ENCODE results near the gene GRIK1.

Gene GRIK1

DNA sequence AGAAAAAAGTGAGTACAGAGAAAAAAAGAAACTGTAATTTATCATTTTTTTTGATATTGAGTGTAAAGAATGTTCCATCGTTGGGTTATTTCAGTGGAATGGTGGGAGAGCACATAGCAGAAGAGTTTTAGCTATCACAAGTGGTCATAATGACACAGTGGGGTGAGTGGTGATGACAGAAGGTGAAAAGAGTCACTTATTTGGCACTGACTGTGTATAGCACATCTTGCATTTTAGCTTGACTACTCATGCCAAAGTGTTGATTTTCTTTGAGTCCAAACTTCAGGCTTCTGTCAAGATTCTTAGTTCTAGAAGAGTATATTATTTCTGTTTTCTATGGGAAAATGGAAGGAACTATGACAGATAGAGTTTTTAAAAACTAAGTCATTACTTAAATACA, 261.2 kb downstream of the GRIK1 start:
- no peaks in the 10 kb centered on the region for H3K9me3 ChIP-seq (ENCODE audit: insufficient read depth, low read depth, low read length)
- H3K9ac ChIP-seq (ENCODE audit: low read depth, low read length, poor library complexity, severe bottlenecking), result no peak overlapping the region
- TF ChIP-seq EZH2phosphoT487 (IDR thresholded peaks at IDR 0.05; ENCODE audit: borderline replicate concordance), result no peak
- TF ChIP-seq, protein P1, sequence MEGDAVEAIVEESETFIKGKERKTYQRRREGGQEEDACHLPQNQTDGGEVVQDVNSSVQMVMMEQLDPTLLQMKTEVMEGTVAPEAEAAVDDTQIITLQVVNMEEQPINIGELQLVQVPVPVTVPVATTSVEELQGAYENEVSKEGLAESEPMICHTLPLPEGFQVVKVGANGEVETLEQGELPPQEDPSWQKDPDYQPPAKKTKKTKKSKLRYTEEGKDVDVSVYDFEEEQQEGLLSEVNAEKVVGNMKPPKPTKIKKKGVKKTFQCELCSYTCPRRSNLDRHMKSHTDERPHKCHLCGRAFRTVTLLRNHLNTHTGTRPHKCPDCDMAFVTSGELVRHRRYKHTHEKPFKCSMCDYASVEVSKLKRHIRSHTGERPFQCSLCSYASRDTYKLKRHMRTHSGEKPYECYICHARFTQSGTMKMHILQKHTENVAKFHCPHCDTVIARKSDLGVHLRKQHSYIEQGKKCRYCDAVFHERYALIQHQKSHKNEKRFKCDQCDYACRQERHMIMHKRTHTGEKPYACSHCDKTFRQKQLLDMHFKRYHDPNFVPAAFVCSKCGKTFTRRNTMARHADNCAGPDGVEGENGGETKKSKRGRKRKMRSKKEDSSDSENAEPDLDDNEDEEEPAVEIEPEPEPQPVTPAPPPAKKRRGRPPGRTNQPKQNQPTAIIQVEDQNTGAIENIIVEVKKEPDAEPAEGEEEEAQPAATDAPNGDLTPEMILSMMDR (conservative IDR thresholded peaks at IDR 0.05; ENCODE audit: low read length), result no peak
- H2AFZ ChIP-seq (ENCODE audit: low read length), result no peak overlapping the region
- no peaks in the 10 kb centered on the region for H3F3A ChIP-seq (ENCODE audit: low read depth)
- H4K20me1 ChIP-seq (ENCODE audit: insufficient read depth, low read length, poor library complexity, severe bottlenecking), result no peaks in the 10 kb centered on the region
- H3K4me3 ChIP-seq (ENCODE audit: low read length, poor library complexity, severe bottlenecking), result no peak overlapping the region
- H3K4me2 ChIP-seq (ENCODE audit: low read depth, low read length, poor library complexity, severe bottlenecking), result no peak overlapping the region
- no peaks in the 10 kb centered on the region for H3K36me3 ChIP-seq (ENCODE audit: insufficient read depth, low read length)
- no peaks in the 10 kb centered on the region for H3K9me2 ChIP-seq (replicated peaks; ENCODE audit: low read depth, low read length)
- no peaks in the 10 kb centered on the region for H3K27me3 ChIP-seq (ENCODE audit: insufficient read depth, low read length, poor library complexity, severe bottlenecking)
- no peaks in the 10 kb centered on the region for H3K79me2 ChIP-seq (ENCODE audit: insufficient read depth, low read length)
- no peaks in the 10 kb centered on the region for H3K4me1 ChIP-seq (ENCODE audit: insufficient read depth, low read length, poor library complexity, severe bottlenecking)

DNA sequence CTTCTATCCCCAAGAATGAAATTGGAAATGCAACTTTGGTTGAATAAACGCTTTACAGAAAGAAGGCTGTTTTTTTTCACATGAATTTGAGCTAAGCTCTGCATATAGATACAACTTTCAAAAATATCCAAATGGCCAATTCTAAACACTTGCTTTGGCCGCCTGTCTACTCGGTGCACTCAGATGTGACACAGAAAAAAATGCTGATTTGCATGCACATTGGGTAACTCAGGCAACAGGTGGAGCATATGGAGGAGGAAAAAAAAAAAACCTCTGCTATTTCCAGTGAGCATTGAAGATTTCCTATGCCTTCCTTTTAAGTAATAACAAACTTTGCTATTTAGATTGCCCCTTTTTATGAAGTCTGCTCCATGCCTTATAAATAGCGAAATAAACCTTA, 262.5 kb downstream of the GRIK1 start:
- no peak for TF ChIP-seq EZH2phosphoT487 (IDR thresholded peaks at IDR 0.05; ENCODE audit: borderline replicate concordance)
- TF ChIP-seq, protein P1 (conservative IDR thresholded peaks at IDR 0.05; ENCODE audit: low read length), result no peak
- Histone ChIP-seq H4K20me1 (ENCODE audit: insufficient read depth, low read length, poor library complexity, severe bottlenecking) (no peaks in the 10 kb centered on the region), H2AFZ (ENCODE audit: low read length) (no peak overlapping the region), H3K79me2 (ENCODE audit: insufficient read depth, low read length) (no peaks in the 10 kb centered on the region), H3F3A (ENCODE audit: low read depth) (no peaks in the 10 kb centered on the region), H3K36me3 (ENCODE audit: insufficient read depth, low read length) (no peaks in the 10 kb centered on the region), H3K9me3 (ENCODE audit: insufficient read depth, low read depth, low read length) (no peaks in the 10 kb centered on the region), H3K4me2 (ENCODE audit: low read depth, low read length, poor library complexity, severe bottlenecking) (no peak overlapping the region), H3K9ac (ENCODE audit: low read depth, low read length, poor library complexity, severe bottlenecking) (no peak overlapping the region), H3K27me3 (ENCODE audit: insufficient read depth, low read length, poor library complexity, severe bottlenecking) (no peaks in the 10 kb centered on the region), H3K9me2 (replicated peaks; ENCODE audit: low read depth, low read length) (no peaks in the 10 kb centered on the region), H3K4me1 (ENCODE audit: insufficient read depth, low read length, poor library complexity, severe bottlenecking) (no peaks in the 10 kb centered on the region), H3K4me3 (ENCODE audit: low read length, poor library complexity, severe bottlenecking) (no peak overlapping the region)

- H3K9me3 ChIP-seq (ENCODE audit: insufficient read depth, low read depth, low read length), result no peaks in the 10 kb centered on the region
- no peak overlapping the region for H3K9ac ChIP-seq (ENCODE audit: low read depth, low read length, poor library complexity, severe bottlenecking)
- no peak overlapping the region for H3K4me2 ChIP-seq (ENCODE audit: low read depth, low read length, poor library complexity, severe bottlenecking)
- H4K20me1 ChIP-seq (ENCODE audit: insufficient read depth, low read length, poor library complexity, severe bottlenecking), result no peaks in the 10 kb centered on the region
- no peaks in the 10 kb centered on the region for H3K9me2 ChIP-seq (replicated peaks; ENCODE audit: low read depth, low read length)
- no peaks in the 10 kb centered on the region for H3K79me2 ChIP-seq (ENCODE audit: insufficient read depth, low read length)
- H3K4me3 ChIP-seq (ENCODE audit: low read length, poor library complexity, severe bottlenecking), result no peak overlapping the region
- no peak overlapping the region for H2AFZ ChIP-seq (ENCODE audit: low read length)
- no peaks in the 10 kb centered on the region for H3K4me1 ChIP-seq (ENCODE audit: insufficient read depth, low read length, poor library complexity, severe bottlenecking)
- H3K27me3 ChIP-seq (ENCODE audit: insufficient read depth, low read length, poor library complexity, severe bottlenecking), result no peaks in the 10 kb centered on the region
- H3F3A ChIP-seq (ENCODE audit: low read depth), result no peaks in the 10 kb centered on the region
- no peak for TF ChIP-seq EZH2phosphoT487 (IDR thresholded peaks at IDR 0.05; ENCODE audit: borderline replicate concordance)
- TF ChIP-seq, protein P1 (conservative IDR thresholded peaks at IDR 0.05; ENCODE audit: low read length), result no peak
- H3K36me3 ChIP-seq (ENCODE audit: insufficient read depth, low read length), result no peaks in the 10 kb centered on the region
Observed at GRCh38 chr21:29676395-29676794, 263.4 kb downstream of the GRIK1 start.

All from Loucy (cell line).